ENCODE measurements around the gene TMTC1. TPM values are rescaled to one million over a fixed set of nuclear protein-coding genes. Genes with fewer than 3 reads are reported as not detected.

The TMTC1 gene
- total and polyA plus RNA-seq, 2 donors = 5.4 to 9.3 TPM

GRCh38 chr12:29799591-29799990 is 15.8 kb upstream of the TMTC1 start:
- Histone ChIP-seq H3K4me3 (ENCODE audit: low read length in 2 of 2) (no peak overlapping the region), H3K4me1 (ENCODE audit: control insufficient read depth in 2 of 2, insufficient read depth in 2 of 2, low read length in 2 of 2) (no peaks in the 10 kb centered on the region), H3K9me3 (ENCODE audit: control insufficient read depth in 2 of 2, insufficient read depth in 1 of 2, low read length in 1 of 2) (peaks cover 0 to 4% of the 10 kb centered on the region in 2 donors), H3K27ac (ENCODE audit: low read depth in 1 of 2, low read length in 1 of 2) (no peak overlapping the region), H3K27me3 (ENCODE audit: control insufficient read depth in 2 of 2, insufficient read depth in 1 of 2, low read length in 1 of 2) (no peaks in the 10 kb centered on the region), H3K36me3 (ENCODE audit: control insufficient read depth in 2 of 2, insufficient read depth in 2 of 2, low read length in 1 of 2) (no peaks in the 10 kb centered on the region)
- DNase-seq (ENCODE audit: low read depth in 6 of 9, low spot score in 9 of 9) = no peak

DNA sequence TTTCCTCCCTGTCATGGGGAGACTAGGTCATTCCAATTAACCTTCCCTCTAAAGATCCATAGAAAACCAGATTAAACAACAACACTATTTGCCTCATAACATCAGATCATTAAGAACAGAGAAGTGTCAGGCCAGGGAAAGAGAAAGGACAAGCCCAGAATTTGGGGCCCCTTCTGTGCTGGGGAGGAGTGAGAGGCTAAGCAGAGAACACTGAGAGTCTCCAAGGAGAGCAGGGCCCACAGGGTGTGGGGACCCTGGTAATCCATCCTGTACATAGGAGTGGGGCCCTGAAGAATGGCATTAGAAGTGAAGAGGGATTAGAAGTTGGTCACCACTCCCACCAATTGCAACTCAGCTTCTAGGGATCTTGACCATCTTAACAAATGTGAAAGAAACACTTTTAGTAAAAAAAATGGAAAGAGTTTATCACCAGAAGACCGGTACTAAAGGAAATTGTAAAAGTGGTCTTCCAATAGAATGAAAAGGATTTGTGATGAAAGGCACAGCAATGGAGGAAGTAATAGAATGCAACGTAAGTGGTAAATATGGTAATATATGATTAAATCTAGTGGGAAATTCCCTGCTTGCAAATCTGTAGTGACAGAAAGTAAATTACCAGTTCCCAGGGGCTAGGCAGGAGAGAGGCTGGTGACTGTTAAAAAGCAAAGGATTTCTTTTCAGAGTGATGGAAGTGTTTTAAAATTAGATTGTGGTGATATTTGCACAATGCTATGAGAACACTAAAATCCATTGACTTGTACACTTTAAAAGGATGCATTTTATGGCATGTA is 14.0 kb upstream of the TMTC1 start:
- H3K4me3 ChIP-seq (ENCODE audit: low read length in 2 of 2) = no peak overlapping the region
- no peaks in the 10 kb centered on the region for H3K4me1 ChIP-seq (ENCODE audit: control insufficient read depth in 2 of 2, insufficient read depth in 2 of 2, low read length in 2 of 2)
- DNase-seq (ENCODE audit: low read depth in 6 of 9, low spot score in 9 of 9) = no peak
- no peak overlapping the region for H3K27ac ChIP-seq (ENCODE audit: low read depth in 1 of 2, low read length in 1 of 2)
- 35% methylated on average over 2 of the region's 2 CpGs for WGBS
- peaks cover 4 to 17% of the 10 kb centered on the region in 2 donors for H3K9me3 ChIP-seq (ENCODE audit: control insufficient read depth in 2 of 2, insufficient read depth in 1 of 2, low read length in 1 of 2)
- H3K36me3 ChIP-seq (ENCODE audit: control insufficient read depth in 2 of 2, insufficient read depth in 2 of 2, low read length in 1 of 2) = no peaks in the 10 kb centered on the region
- H3K27me3 ChIP-seq (ENCODE audit: control insufficient read depth in 2 of 2, insufficient read depth in 1 of 2, low read length in 1 of 2) = no peaks in the 10 kb centered on the region

GRCh38 chr12:29796823-29797263 is 13.1 kb upstream of the TMTC1 start:
- H3K4me1 ChIP-seq (ENCODE audit: control insufficient read depth in 2 of 2, insufficient read depth in 2 of 2, low read length in 2 of 2) = no peaks in the 10 kb centered on the region
- WGBS = 68% methylated on average over 6 of the region's 6 CpGs
- H3K9me3 ChIP-seq (ENCODE audit: control insufficient read depth in 2 of 2, insufficient read depth in 1 of 2, low read length in 1 of 2) = peaks cover 9 to 24% of the 10 kb centered on the region in 2 donors
- H3K36me3 ChIP-seq (ENCODE audit: control insufficient read depth in 2 of 2, insufficient read depth in 2 of 2, low read length in 1 of 2) = no peaks in the 10 kb centered on the region
- DNase-seq (ENCODE audit: low read depth in 6 of 9, low spot score in 9 of 9) = no peak
- H3K27me3 ChIP-seq (ENCODE audit: control insufficient read depth in 2 of 2, insufficient read depth in 1 of 2, low read length in 1 of 2) = no peaks in the 10 kb centered on the region
- H3K27ac ChIP-seq (ENCODE audit: low read depth in 1 of 2, low read length in 1 of 2) = no peak overlapping the region
- no peak overlapping the region for H3K4me3 ChIP-seq (ENCODE audit: low read length in 2 of 2)

GRCh38 chr12:29795715-29796114 is 12.0 kb upstream of the TMTC1 start:
- H3K36me3 ChIP-seq (ENCODE audit: control insufficient read depth in 2 of 2, insufficient read depth in 2 of 2, low read length in 1 of 2) = no peaks in the 10 kb centered on the region
- no peak for DNase-seq (ENCODE audit: low read depth in 6 of 9, low spot score in 9 of 9)

DNA sequence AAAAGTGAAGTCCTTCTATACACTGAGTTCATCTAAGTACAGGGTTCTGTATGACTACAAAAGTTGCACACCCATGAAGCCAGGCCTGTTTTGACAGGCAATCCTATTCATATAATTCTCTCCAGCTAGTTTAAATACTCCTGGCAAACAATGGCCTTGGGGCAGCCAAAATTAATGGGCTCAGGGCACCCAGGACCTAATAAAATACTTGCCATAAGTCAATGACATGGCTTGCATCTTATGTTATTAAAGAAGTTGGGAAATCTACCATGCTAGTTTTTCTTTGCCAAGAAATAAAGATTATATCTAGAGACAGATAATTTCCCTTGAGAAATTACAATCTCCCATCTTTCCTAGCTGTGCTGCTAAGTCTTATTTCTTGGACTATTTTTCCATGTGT is 11.1 kb upstream of the TMTC1 start:
- no peaks in the 10 kb centered on the region for H3K27me3 ChIP-seq (ENCODE audit: control insufficient read depth in 2 of 2, insufficient read depth in 1 of 2, low read length in 1 of 2)
- H3K36me3 ChIP-seq (ENCODE audit: control insufficient read depth in 2 of 2, insufficient read depth in 2 of 2, low read length in 1 of 2) = no peaks in the 10 kb centered on the region
- peaks cover 9 to 22% of the 10 kb centered on the region in 2 donors for H3K9me3 ChIP-seq (ENCODE audit: control insufficient read depth in 2 of 2, insufficient read depth in 1 of 2, low read length in 1 of 2)
- H3K27ac ChIP-seq (ENCODE audit: low read depth in 1 of 2, low read length in 1 of 2) = no peak overlapping the region
- no peak overlapping the region for H3K4me3 ChIP-seq (ENCODE audit: low read length in 2 of 2)
- H3K4me1 ChIP-seq (ENCODE audit: control insufficient read depth in 2 of 2, insufficient read depth in 2 of 2, low read length in 2 of 2) = no peaks in the 10 kb centered on the region
- no peak for DNase-seq (ENCODE audit: low read depth in 6 of 9, low spot score in 9 of 9)

More at GRCh38 chr12:29795715-29796114, 12.0 kb upstream of the TMTC1 start:
- H3K4me1 ChIP-seq (ENCODE audit: control insufficient read depth in 2 of 2, insufficient read depth in 2 of 2, low read length in 2 of 2) = no peaks in the 10 kb centered on the region
- no peak overlapping the region for H3K4me3 ChIP-seq (ENCODE audit: low read length in 2 of 2)
- 57% methylated on average over 3 of the region's 3 CpGs for WGBS
- peaks cover 9 to 22% of the 10 kb centered on the region in 2 donors for H3K9me3 ChIP-seq (ENCODE audit: control insufficient read depth in 2 of 2, insufficient read depth in 1 of 2, low read length in 1 of 2)
- H3K27me3 ChIP-seq (ENCODE audit: control insufficient read depth in 2 of 2, insufficient read depth in 1 of 2, low read length in 1 of 2) = no peaks in the 10 kb centered on the region
- no peak overlapping the region for H3K27ac ChIP-seq (ENCODE audit: low read depth in 1 of 2, low read length in 1 of 2)

DNA sequence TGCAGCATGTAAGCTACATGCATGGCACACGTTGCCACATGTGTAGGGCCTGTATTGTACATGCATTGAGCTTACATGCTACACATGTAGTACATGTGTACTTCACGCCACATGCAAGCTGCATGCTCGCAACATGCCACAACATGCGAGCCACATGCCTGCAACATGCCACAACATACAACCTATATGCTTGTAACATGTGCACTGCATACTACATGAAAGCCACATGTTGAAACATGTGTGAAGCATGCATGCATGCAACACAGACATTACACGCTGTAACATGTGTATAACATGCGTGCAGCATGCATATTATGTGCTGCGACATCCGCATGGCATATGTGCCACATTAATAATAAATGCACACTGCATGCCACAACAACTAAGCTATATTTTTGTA is 9.1 kb upstream of the TMTC1 start:
- Histone ChIP-seq H3K9me3 (ENCODE audit: control insufficient read depth in 2 of 2, insufficient read depth in 1 of 2, low read length in 1 of 2) (peaks cover 9 to 22% of the 10 kb centered on the region in 2 donors), H3K27me3 (ENCODE audit: control insufficient read depth in 2 of 2, insufficient read depth in 1 of 2, low read length in 1 of 2) (no peaks in the 10 kb centered on the region), H3K4me1 (ENCODE audit: control insufficient read depth in 2 of 2, insufficient read depth in 2 of 2, low read length in 2 of 2) (no peaks in the 10 kb centered on the region), H3K4me3 (ENCODE audit: low read length in 2 of 2) (no peak overlapping the region), H3K36me3 (ENCODE audit: control insufficient read depth in 2 of 2, insufficient read depth in 2 of 2, low read length in 1 of 2) (no peaks in the 10 kb centered on the region), H3K27ac (ENCODE audit: low read depth in 1 of 2, low read length in 1 of 2) (no peak overlapping the region)
- 98% methylated on average over 8 of the region's 8 CpGs for WGBS
- DNase-seq (ENCODE audit: low read depth in 6 of 9, low spot score in 9 of 9) = no peak

DNA sequence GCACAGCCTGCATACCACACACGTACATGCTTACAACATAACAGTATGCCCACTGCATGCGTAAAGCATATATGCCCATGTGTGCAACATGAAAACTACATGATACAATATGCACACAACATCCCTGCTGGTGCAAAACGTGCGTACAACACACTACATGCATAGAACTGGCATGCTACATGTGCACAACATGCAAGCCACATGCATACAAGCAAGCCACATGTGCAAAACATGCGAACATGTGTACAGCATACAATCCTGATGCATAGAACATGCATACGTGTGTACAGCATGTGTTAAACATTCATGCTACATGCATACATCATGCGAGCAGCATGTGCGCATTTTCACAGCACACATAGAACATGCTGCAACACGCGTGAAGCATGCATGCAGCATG is 8.4 kb upstream of the TMTC1 start:
- Histone ChIP-seq H3K36me3 (ENCODE audit: control insufficient read depth in 2 of 2, insufficient read depth in 2 of 2, low read length in 1 of 2) (no peaks in the 10 kb centered on the region), H3K9me3 (ENCODE audit: control insufficient read depth in 2 of 2, insufficient read depth in 1 of 2, low read length in 1 of 2) (peaks cover 9 to 22% of the 10 kb centered on the region in 2 donors), H3K27ac (ENCODE audit: low read depth in 1 of 2, low read length in 1 of 2) (no peak overlapping the region), H3K4me1 (ENCODE audit: control insufficient read depth in 2 of 2, insufficient read depth in 2 of 2, low read length in 2 of 2) (no peaks in the 10 kb centered on the region), H3K4me3 (ENCODE audit: low read length in 2 of 2) (no peak overlapping the region), H3K27me3 (ENCODE audit: control insufficient read depth in 2 of 2, insufficient read depth in 1 of 2, low read length in 1 of 2) (no peaks in the 10 kb centered on the region)
- DNase-seq (ENCODE audit: low read depth in 6 of 9, low spot score in 9 of 9) = no peak
- 98% methylated on average over 10 of the region's 10 CpGs for WGBS

GRCh38 chr12:29782871-29783772 is 620 bp downstream of the TMTC1 start:
- Histone ChIP-seq H3K36me3 (ENCODE audit: control insufficient read depth in 2 of 2, insufficient read depth in 2 of 2, low read length in 1 of 2) (no peaks in the 10 kb centered on the region), H3K4me1 (ENCODE audit: control insufficient read depth in 2 of 2, insufficient read depth in 2 of 2, low read length in 2 of 2) (no peaks in the 10 kb centered on the region), H3K27ac (ENCODE audit: low read depth in 1 of 2, low read length in 1 of 2) (peak overlapping the region; percentile 46 to 59), H3K27me3 (ENCODE audit: control insufficient read depth in 2 of 2, insufficient read depth in 1 of 2, low read length in 1 of 2) (peaks cover 41 to 45% of the 10 kb centered on the region in 2 donors), H3K9me3 (ENCODE audit: control insufficient read depth in 2 of 2, insufficient read depth in 1 of 2, low read length in 1 of 2) (no peaks in the 10 kb centered on the region), H3K4me3 (ENCODE audit: low read length in 2 of 2) (peak overlapping the region; percentile 33 to 38)
- WGBS = 3% methylated on average over 82 of the region's 82 CpGs
- DNase-seq (ENCODE audit: low read depth in 6 of 9, low spot score in 9 of 9) = no peak

GRCh38 chr12:29782285-29782870 is 1.4 kb downstream of the TMTC1 start:
- H3K9me3 ChIP-seq (ENCODE audit: control insufficient read depth in 2 of 2, insufficient read depth in 1 of 2, low read length in 1 of 2) = no peaks in the 10 kb centered on the region
- H3K36me3 ChIP-seq (ENCODE audit: control insufficient read depth in 2 of 2, insufficient read depth in 2 of 2, low read length in 1 of 2) = no peaks in the 10 kb centered on the region
- peak in 1 of 9 donors; percentile 14 for DNase-seq (ENCODE audit: low read depth in 6 of 9, low spot score in 9 of 9)
- 12% methylated on average over 16 of the region's 16 CpGs for WGBS
- peak overlapping the region; percentile 33 to 38 for H3K4me3 ChIP-seq (ENCODE audit: low read length in 2 of 2)
- H3K4me1 ChIP-seq (ENCODE audit: control insufficient read depth in 2 of 2, insufficient read depth in 2 of 2, low read length in 2 of 2) = no peaks in the 10 kb centered on the region
- H3K27ac ChIP-seq (ENCODE audit: low read depth in 1 of 2, low read length in 1 of 2) = peak overlapping the region; percentile 46 to 58
- H3K27me3 ChIP-seq (ENCODE audit: control insufficient read depth in 2 of 2, insufficient read depth in 1 of 2, low read length in 1 of 2) = peaks cover 41 to 45% of the 10 kb centered on the region in 2 donors
